HCT116 (cell line): ENCODE data around the gene SLC47A2. TPM values are rescaled to one million over a fixed set of nuclear protein-coding genes. Genes with fewer than 3 reads are reported as not detected.

Experiments
- ATAC-seq: fragments of 200-7000 bp; cut with Tn5 transposase; 2 replicates; pipeline ENCODE4 v1.9.1; 2020; ENCODE audit warnings: mild to moderate bottlenecking, moderate library complexity
- BruUV-seq: library from RNA; stranded (reverse); fragments of 400-500 nt; replicated peaks from 2 replicates; lab custom pipeline; 2021; lab: Mats Ljungman, UMichigan
- CTCF ChIA-PET: fragments of 300-600 bp; sonication (Branson Sonifier 250); formaldehyde crosslinking; loops from one replicate; lab custom pipeline; 2021; ENCODE audit warnings: antibody characterized with exemption; lab: Charles Lee
- POLR2A ChIA-PET: fragments of 300-600, 350-600 bp; sonication (Branson Sonifier 250); formaldehyde crosslinking; loops from one replicate; lab custom pipeline; 2021; ENCODE audit warnings: antibody characterized with exemption; lab: Charles Lee
- RAD21 ChIA-PET, 2 experiments: fragments of 300-600 bp; sonication (Branson Sonifier 250); formaldehyde crosslinking; loops; one replicate each; lab custom pipeline; 2023; ENCODE audit warnings: low total read pairs in 2 of 2; ENCODE audit not compliant: uncharacterized antibody in 2 of 2, unreplicated experiment in 2 of 2, low non-redundant PET in 1 of 2; lab: Charles Lee
- DNase-seq: peaks from one replicate; pipeline ENCODE4 v3.0.0-alpha.2; 2010; ENCODE audit warnings: low read depth, low spot score
- H2AFZ ChIP-seq: fragments of 200-600 bp; shearing (Covaris generic), sonication (generic); 2 replicates; pipeline ENCODE4 v1.6.1; 2017; ENCODE audit warnings: low read depth, mixed run types, mixed read lengths, antibody characterized with exemption, low read length; ENCODE audit not compliant: poor library complexity, severe bottlenecking
- H3K27ac ChIP-seq: 2 replicates; pipeline ENCODE4 v1.5.1; 2012; ENCODE audit warnings: low read depth, low read length
- H3K27me3 ChIP-seq: fragments of 200-600 bp; sonication (generic); 2 replicates; pipeline ENCODE4 v1.6.1; 2016; ENCODE audit warnings: mixed run types, low read length, mixed read lengths; ENCODE audit not compliant: insufficient read depth
- H3K36me3 ChIP-seq, 2 experiments: fragments of 200-500 bp in 1 of 2; fragments of 200-600 bp in 1 of 2; sonication (Bioruptor generic) in 1 of 2; sonication (generic) in 1 of 2; 2 replicates each; pipeline versions ENCODE4 v1.5.1 to v1.6.1; 2014 to 2016; ENCODE audit warnings: low read length in 2 of 2, inconsistent platforms in 1 of 2, mixed read lengths in 1 of 2, mixed run types in 1 of 2; ENCODE audit not compliant: insufficient read depth in 2 of 2, control insufficient read depth in 1 of 2
- H3K4me1 ChIP-seq, 2 experiments: fragments of 200-600 bp in 1 of 2; sonication (generic) in 1 of 2; 2 replicates each; pipeline versions ENCODE4 v1.5.1 to v1.6.1; 2012 to 2017; ENCODE audit warnings: low read length in 2 of 2, inconsistent platforms in 1 of 2, mild to moderate bottlenecking in 1 of 2, mixed read lengths in 1 of 2, mixed run types in 1 of 2, moderate library complexity in 1 of 2; ENCODE audit not compliant: insufficient read depth in 2 of 2, control insufficient read depth in 1 of 2
- H3K4me2 ChIP-seq: fragments of 200-600 bp; sonication (generic); 2 replicates; pipeline ENCODE4 v1.6.1; 2017; ENCODE audit warnings: mixed run types, low read length, mixed read lengths
- H3K4me3 ChIP-seq, 2 experiments: fragments of 200-600 bp in 1 of 2; sonication (generic) in 1 of 2; replicated peaks in 1 of 2; 2 replicates each; pipeline ENCODE4 v1.5.1; 2011 to 2016; ENCODE audit warnings: low read length in 2 of 2, control low read depth in 1 of 2, low read depth in 1 of 2, mild to moderate bottlenecking in 1 of 2, mixed read lengths in 1 of 2, mixed run types in 1 of 2
- H3K79me2 ChIP-seq: fragments of 200-600 bp; sonication (generic); 2 replicates; pipeline ENCODE4 v1.6.1; 2017; ENCODE audit warnings: mild to moderate bottlenecking, mixed run types, low read length, moderate library complexity, mixed read lengths; ENCODE audit not compliant: insufficient read depth
- H3K9ac ChIP-seq: fragments of 200-600 bp; sonication (generic); 2 replicates; pipeline ENCODE4 v1.6.1; 2016; ENCODE audit warnings: low read length, mixed read lengths
- H3K9me2 ChIP-seq: fragments of 200-600 bp; sonication (generic), shearing (Covaris generic); 2 replicates; pipeline ENCODE4 v1.6.1; 2017; ENCODE audit warnings: mixed run types, mild to moderate bottlenecking, moderate library complexity; ENCODE audit not compliant: insufficient read depth
- H3K9me3 ChIP-seq, 2 experiments: fragments of 200-500 bp in 1 of 2; fragments of 200-600 bp in 1 of 2; sonication (Bioruptor generic) in 1 of 2; sonication (generic) in 1 of 2; 2 replicates each; pipeline ENCODE4 v1.6.1; 2014 to 2017; ENCODE audit warnings: low read length in 2 of 2, mixed read lengths in 2 of 2, inconsistent platforms in 1 of 2, low read depth in 1 of 2, mild to moderate bottlenecking in 1 of 2, mixed run types in 1 of 2, moderate library complexity in 1 of 2; ENCODE audit not compliant: control insufficient read depth in 1 of 2, insufficient read depth in 1 of 2
- H4K20me1 ChIP-seq: fragments of 200-600 bp; sonication (generic), shearing (Covaris generic); 2 replicates; pipeline ENCODE4 v1.6.1; 2017; ENCODE audit warnings: mixed run types, mild to moderate bottlenecking, moderate library complexity; ENCODE audit not compliant: insufficient read depth
- CEBPB ChIP-seq: IDR thresholded peaks from 2 replicates; pipeline ENCODE4 v1.6.1; 2012; ENCODE audit warnings: low read depth
- EGR1 ChIP-seq: IDR thresholded peaks from 2 replicates; pipeline ENCODE4 v1.6.1; 2012; ENCODE audit warnings: low read depth
- EZH2phosphoT487 ChIP-seq: fragments of 200-600 bp; IDR thresholded peaks from 2 replicates; pipeline ENCODE4 v1.6.1; 2018; ENCODE audit warnings: antibody characterized with exemption, borderline replicate concordance
- FOSL1 ChIP-seq: IDR thresholded peaks from 2 replicates; pipeline ENCODE4 v1.6.1; 2012; ENCODE audit warnings: low read depth
- JUND ChIP-seq: IDR thresholded peaks from 2 replicates; pipeline ENCODE4 v1.6.1; 2012
- POLR2A ChIP-seq: IDR thresholded peaks from 2 replicates; pipeline ENCODE4 v1.7.0; 2011; ENCODE audit warnings: borderline replicate concordance; ENCODE audit not compliant: insufficient read depth, insufficient read length; ENCODE audit errors: extremely low read depth
- RAD21 ChIP-seq: IDR thresholded peaks from 2 replicates; pipeline ENCODE4 v1.6.1; 2012; ENCODE audit warnings: low read depth, mild to moderate bottlenecking
- REST ChIP-seq: IDR thresholded peaks from 2 replicates; pipeline ENCODE4 v1.6.1; 2012; ENCODE audit warnings: low read depth
- SP1 ChIP-seq: IDR thresholded peaks from 2 replicates; pipeline ENCODE4 v1.6.1; 2012; ENCODE audit warnings: low read depth
- SRF ChIP-seq: IDR thresholded peaks from 2 replicates; pipeline ENCODE4 v1.6.1; 2012; ENCODE audit warnings: low read depth
- YY1 ChIP-seq: IDR thresholded peaks from 2 replicates; pipeline ENCODE4 v1.6.1; 2011; ENCODE audit warnings: low read length, low read depth, moderate library complexity, mild to moderate bottlenecking; ENCODE audit not compliant: insufficient replicate concordance; ENCODE audit errors: extremely low read depth
- ZBTB33 ChIP-seq: IDR thresholded peaks from 2 replicates; pipeline ENCODE4 v1.6.1; 2011; ENCODE audit warnings: mild to moderate bottlenecking, low read length, moderate library complexity; ENCODE audit not compliant: insufficient replicate concordance; ENCODE audit errors: extremely low read depth
- ZFX ChIP-seq: fragments of 450-650 bp; IDR thresholded peaks from 2 replicates; pipeline ENCODE4 v1.6.1; 2017
- intact Hi-C: fragments of 100-400 bp; cut with micrococcal nuclease; formaldehyde crosslinking; loops from 2 replicates; pipeline ENCODE4 v1.10.0; 2022
- total RNA-seq: library from RNA; stranded (reverse); gene quantifications from one replicate; pipeline ENCODE4 v1.2.1, GENCODE V29; 2021; ENCODE audit not compliant: unreplicated experiment
- TF ChIP-seq, protein P1 (sequence below): IDR thresholded peaks from 2 replicates; pipeline ENCODE4 v1.6.1; 2012

SLC47A2 gene
- total RNA-seq, 1 experiment from 2014 or later: not detected

DNA sequence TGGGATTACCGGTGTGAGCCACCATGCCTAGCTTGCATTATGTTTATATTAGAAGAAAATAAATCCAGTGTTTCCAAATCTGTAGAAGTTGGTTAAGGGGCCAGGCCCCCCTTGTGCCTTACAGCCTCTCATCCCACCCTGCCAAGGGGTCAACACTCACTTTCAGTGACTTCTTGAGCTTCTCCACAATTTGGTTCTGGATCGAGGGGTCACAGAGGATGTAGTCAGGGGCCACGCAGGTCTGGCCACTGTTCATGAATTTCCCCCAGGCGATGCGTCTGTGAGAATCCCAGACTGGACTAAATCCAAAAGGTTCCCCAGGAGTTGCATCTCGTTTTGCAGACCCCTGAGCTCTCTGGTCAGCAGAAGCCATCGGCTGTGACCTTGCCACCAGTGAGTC is 24.5 kb upstream of the SLC47A2 start:
- no peak overlapping the region for H3K9ac ChIP-seq
- RAD21 ChIA-PET: no interaction called here
- no TSS peak for BruUV-seq
- H2AFZ ChIP-seq: no peak overlapping the region
- TF ChIP-seq RAD21 (no peak), POLR2A (no peak), JUND (no peak), YY1 (no peak), FOSL1 (no peak), SP1 (no peak), SRF (no peak), CEBPB (no peak), EZH2phosphoT487 (no peak), EGR1 (no peak), ZBTB33 (no peak), REST (no peak), ZFX (no peak)
- TF ChIP-seq, protein P1, sequence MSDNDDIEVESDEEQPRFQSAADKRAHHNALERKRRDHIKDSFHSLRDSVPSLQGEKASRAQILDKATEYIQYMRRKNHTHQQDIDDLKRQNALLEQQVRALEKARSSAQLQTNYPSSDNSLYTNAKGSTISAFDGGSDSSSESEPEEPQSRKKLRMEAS: no peak
- no peaks in the 10 kb centered on the region for H3K27me3 ChIP-seq
- CTCF ChIA-PET: no interaction called here
- ATAC-seq (no peak), DNase-seq (no peak)
- no peak overlapping the region for H3K4me3 ChIP-seq
- no peak overlapping the region for H3K27ac ChIP-seq
- POLR2A ChIA-PET: no interaction called here
- H4K20me1 ChIP-seq: no peaks in the 10 kb centered on the region
- H3K36me3 ChIP-seq: no peaks in the 10 kb centered on the region
- H3K4me2 ChIP-seq: no peak overlapping the region
- H3K9me2 ChIP-seq: no peaks in the 10 kb centered on the region
- H3K4me1 ChIP-seq: peaks cover 8 to 15% of the 10 kb centered on the region in 2 experiments; a peak in 3 of 4 replicates
- intact Hi-C loops: no loop called here
- no peaks in the 10 kb centered on the region for H3K79me2 ChIP-seq
- H3K9me3 ChIP-seq: no peaks in the 10 kb centered on the region
